Lower leg skin (tissue), 4 donors: ENCODE measurements around the gene PTPRT. TPM values are rescaled to one million over a fixed set of nuclear protein-coding genes. Genes with fewer than 3 reads are reported as not detected.

Experiments
- DNase-seq, 2 donors: peaks; one replicate each; pipeline ENCODE4 v3.0.0-alpha.2; 2019; ENCODE audit warnings: low spot score in 2 of 2
- H3K4me3 ChIP-seq: fragments of 200-600 bp; sonication (generic); 2 replicates; pipeline ENCODE4 v1.5.1; 2017; ENCODE audit warnings: mild to moderate bottlenecking, low read depth; ENCODE audit not compliant: poor library complexity, severe bottlenecking
- CTCF ChIP-seq, 3 donors: fragments of 450-650 bp; IDR thresholded peaks; one replicate each; pipeline ENCODE4 v1.5.1; 2016; ENCODE audit warnings: antibody characterized with exemption in 3 of 3, mild to moderate bottlenecking in 3 of 3, moderate library complexity in 2 of 3
- POLR2A ChIP-seq, 2 donors: fragments of 450-650 bp; IDR thresholded peaks; one replicate each; pipeline ENCODE4 v1.6.1; 2016 to 2017; ENCODE audit warnings: antibody characterized with exemption in 2 of 2, mild to moderate bottlenecking in 1 of 2, moderate library complexity in 1 of 2
- WGBS, 2 donors: methylation state at CpG; one replicate each; pipeline ENCODE4 v1.1.5; 2018; 5-methylcytosine and 5-hydroxymethylcytosine counted together
- intact Hi-C: fragments of 100-400 bp; cut with DNase I; formaldehyde crosslinking; loops from one replicate; pipeline ENCODE4 v1.15.0; 2023; ENCODE audit warnings: low total_unique reads
- total RNA-seq, 4 donors: library from RNA; depleted of rRNA; stranded (reverse); fragments of >200 nt; gene quantifications; one replicate each; pipeline ENCODE4 v1.1.0, GENCODE V29; 2016

The PTPRT gene
- total RNA-seq, 4 donors from 2014 or later = 0.34 to 1.4 (median 0.95) TPM

DNA sequence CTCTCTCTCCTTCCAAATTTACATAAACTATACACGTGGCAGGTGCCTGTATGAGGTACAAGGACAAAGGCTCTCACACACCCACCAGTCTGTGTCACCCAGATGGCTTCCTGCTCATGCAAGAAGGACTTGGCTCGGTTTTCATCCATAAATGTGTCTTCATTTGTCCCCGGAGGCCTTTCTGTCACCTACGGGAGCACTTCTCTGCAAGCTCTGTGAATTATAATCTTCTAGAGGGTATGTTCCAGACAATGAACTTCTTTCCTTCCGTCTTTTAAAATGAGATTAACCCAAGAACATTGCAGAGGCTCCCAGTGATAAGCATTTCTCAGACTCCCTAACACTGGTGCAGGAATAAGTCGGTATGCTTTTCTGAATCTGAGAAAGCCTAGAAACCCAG lies 123.6 kb downstream of the PTPRT start:
- WGBS, 2 donors = 61 to 67% methylated on average over 6 of the region's 6 CpGs
- H3K4me3 ChIP-seq = no peak overlapping the region
- no peak for TF ChIP-seq POLR2A (IDR thresholded peaks at IDR 0.05)
- TF ChIP-seq CTCF (IDR thresholded peaks at IDR 0.05) = no peak
- no peak for DNase-seq
- intact Hi-C loops = no loop called here

- H3K4me3 ChIP-seq = no peak overlapping the region
- no peak for DNase-seq
- intact Hi-C loops = no loop called here
- TF ChIP-seq POLR2A (IDR thresholded peaks at IDR 0.05) (no peak), CTCF (IDR thresholded peaks at IDR 0.05) (no peak)
Observed at GRCh38 chr20:43065299-43065698, 124.4 kb downstream of the PTPRT start.

GRCh38 chr20:43058077-43058476 lies 131.6 kb downstream of the PTPRT start:
- no peak overlapping the region for H3K4me3 ChIP-seq
- TF ChIP-seq POLR2A (IDR thresholded peaks at IDR 0.05) = no peak
- TF ChIP-seq CTCF (IDR thresholded peaks at IDR 0.05) = no peak
- DNase-seq = no peak
- intact Hi-C loops = no loop called here
- 75 to 90% methylated on average over 1 of the region's 1 CpG for WGBS, 2 donors

GRCh38 chr20:43057317-43057716 lies 132.4 kb downstream of the PTPRT start:
- no peak for TF ChIP-seq POLR2A (IDR thresholded peaks at IDR 0.05)
- no peak for TF ChIP-seq CTCF (IDR thresholded peaks at IDR 0.05)
- no peak overlapping the region for H3K4me3 ChIP-seq
- no peak for DNase-seq
- intact Hi-C loops = no loop called here

DNA sequence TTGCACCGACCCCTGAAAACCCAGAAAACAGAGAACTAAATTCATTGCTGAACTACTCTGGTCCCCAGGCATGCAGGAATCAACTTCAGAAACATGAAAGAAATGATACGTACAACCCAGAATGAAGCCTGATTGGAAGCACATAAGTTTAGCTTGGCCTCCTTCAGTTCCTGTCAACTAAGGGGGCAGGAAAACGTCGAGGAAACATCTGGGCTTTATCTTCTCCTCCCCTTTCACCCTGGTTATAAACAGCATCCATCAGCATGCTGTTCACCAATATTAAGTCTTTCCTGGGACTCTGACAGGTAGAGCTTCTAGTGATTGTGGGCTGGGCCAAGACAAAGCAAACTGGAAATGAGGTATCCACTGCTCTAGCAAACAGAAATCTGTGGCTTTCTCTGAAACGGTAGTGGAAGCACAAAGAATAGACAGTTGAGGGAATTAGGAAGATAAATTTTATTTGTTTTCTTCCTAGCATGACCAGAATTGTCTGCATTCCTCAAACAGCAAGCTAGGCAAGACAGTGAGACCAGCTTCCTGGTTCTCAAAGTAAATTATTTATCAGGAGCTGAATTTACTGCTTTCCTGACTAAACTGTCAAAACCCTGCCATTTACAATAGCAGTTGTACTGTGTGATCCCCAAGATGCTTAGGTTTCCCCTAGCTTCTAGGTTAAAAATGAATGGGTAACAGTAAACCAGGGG lies 134.4 kb downstream of the PTPRT start:
- intact Hi-C loops = no loop called here
- TF ChIP-seq CTCF (IDR thresholded peaks at IDR 0.05) (no peak), POLR2A (IDR thresholded peaks at IDR 0.05) (no peak)
- no peak for DNase-seq
- no peak overlapping the region for H3K4me3 ChIP-seq
- WGBS, 2 donors = 42 to 43% methylated on average over 5 of the region's 5 CpGs

GRCh38 chr20:43052532-43052931 lies 137.2 kb downstream of the PTPRT start:
- DNase-seq = no peak
- WGBS, 2 donors = 48 to 53% methylated on average over 1 of the region's 1 CpG
- H3K4me3 ChIP-seq = no peak overlapping the region
- intact Hi-C loops = no loop called here
- TF ChIP-seq CTCF (IDR thresholded peaks at IDR 0.05) (no peak), POLR2A (IDR thresholded peaks at IDR 0.05) (no peak)
